CMK (cell line): ENCODE data around the gene SCD5.

Experiments
- DNase-seq: peaks from one replicate; pipeline ENCODE4 v3.0.0-alpha.2; 2010; ENCODE audit warnings: low read depth

The SCD5 gene

GRCh38 chr4:82589756-82590155, 208.8 kb downstream of the SCD5 start:
- no peak for DNase-seq

GRCh38 chr4:82588771-82589270, 209.8 kb downstream of the SCD5 start:
- DNase-seq = no peak

GRCh38 chr4:82587826-82588540, 210.6 kb downstream of the SCD5 start:
- DNase-seq = no peak

- DNase-seq = no peak
Observed at GRCh38 chr4:82585690-82586435, 212.7 kb downstream of the SCD5 start.

DNA sequence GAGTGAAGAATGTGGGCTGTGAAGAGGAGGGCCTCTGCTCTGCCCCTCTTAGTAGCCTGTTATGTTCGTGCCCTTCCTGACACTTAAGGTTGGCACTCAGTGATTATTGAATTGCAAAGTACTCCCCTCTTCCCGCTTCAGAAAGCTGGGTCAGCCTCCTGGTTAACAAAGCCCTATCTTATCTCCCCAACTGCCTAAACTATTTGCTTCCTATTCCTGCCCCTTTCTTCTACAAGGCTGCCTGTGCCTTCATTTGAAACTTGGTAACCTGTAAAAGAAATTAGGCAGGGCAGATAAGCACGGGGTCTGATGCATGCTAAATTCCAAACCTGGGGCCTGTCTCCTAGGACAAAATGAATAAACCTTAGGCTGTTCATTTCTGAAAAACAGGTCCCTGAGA, 213.7 kb downstream of the SCD5 start:
- DNase-seq = peak; percentile 26

- no peak for DNase-seq
Observed at GRCh38 chr4:82583897-82584587, 214.6 kb downstream of the SCD5 start.

- no peak for DNase-seq
Observed at GRCh38 chr4:82579932-82580331, 218.7 kb downstream of the SCD5 start.
